Body of pancreas (tissue), 4 donors: ENCODE data around the gene LRRK1.

Source experiments
- CTCF ChIP-seq, 7 experiments: fragments of 450-650 bp in 4 of 7; fragments of 200-600 bp in 3 of 7; sonication (generic) in 3 of 7; IDR thresholded peaks; one replicate each; pipeline ENCODE4 v1.5.1; 2016 to 2019; ENCODE audit warnings: antibody characterized with exemption in 7 of 7
- POLR2A ChIP-seq, 3 donors: fragments of 450-650 bp; IDR thresholded peaks; one replicate each; pipeline ENCODE4 v1.6.1; 2016; ENCODE audit warnings: antibody characterized with exemption in 3 of 3, mild to moderate bottlenecking in 2 of 3

GRCh38 chr15:100880139-100880896 lies 38.8 kb upstream of the LRRK1 start:
- no peak for TF ChIP-seq CTCF (IDR thresholded peaks at IDR 0.05)
- TF ChIP-seq POLR2A (IDR thresholded peaks at IDR 0.05), result no peak
